Keratinocyte (primary cell): ENCODE data around the gene CISH. TPM values are rescaled to one million over a fixed set of nuclear protein-coding genes. Genes with fewer than 3 reads are reported as not detected.

Experiments used
- DNase-seq: peaks from one replicate; pipeline ENCODE4 v3.0.0-alpha.2; 2011; ENCODE audit warnings: low read depth, missing footprints, low spot score
- FAIRE-seq: peaks from 2 replicates; lab custom pipeline; 2011; peaks lifted over from hg19 to GRCh38; lab: Jason Lieb, UNC
- H2AFZ ChIP-seq: 2 replicates; pipeline ENCODE4 v1.6.0; 2012; ENCODE audit warnings: low read length, control low read depth, inconsistent platforms; ENCODE audit not compliant: control insufficient read depth
- H3K27ac ChIP-seq: 2 replicates; pipeline ENCODE4 v1.5.1; 2011; ENCODE audit warnings: low read length; ENCODE audit not compliant: control insufficient read depth, insufficient read depth
- H3K27me3 ChIP-seq: 3 replicates; pipeline ENCODE4 v1.6.0; 2011; ENCODE audit warnings: low read length; ENCODE audit not compliant: control insufficient read depth, insufficient read depth; ENCODE audit errors: extremely low read depth
- H3K36me3 ChIP-seq, 2 experiments: 2 replicates in 1 of 2; 3 replicates in 1 of 2; pipeline ENCODE4 v1.5.1; 2011; ENCODE audit warnings: low read length in 2 of 2, mild to moderate bottlenecking in 1 of 2; ENCODE audit not compliant: control insufficient read depth in 2 of 2, insufficient read depth in 2 of 2; ENCODE audit errors: extremely low read depth in 1 of 2
- H3K4me1 ChIP-seq: 3 replicates; pipeline ENCODE4 v1.5.1; 2011; ENCODE audit warnings: low read length; ENCODE audit not compliant: control insufficient read depth, insufficient read depth; ENCODE audit errors: extremely low read depth
- H3K4me2 ChIP-seq: 3 replicates; pipeline ENCODE4 v1.6.0; 2011; ENCODE audit warnings: low read depth, low read length; ENCODE audit not compliant: control insufficient read depth, insufficient read depth; ENCODE audit errors: extremely low read depth
- H3K4me3 ChIP-seq, 3 experiments: fragments of 200-600 bp in 1 of 3; sonication (generic) in 1 of 3; 2 replicates in 2 of 3; 3 replicates in 1 of 3; pipeline ENCODE4 v1.5.1; 2011 to 2016; ENCODE audit warnings: low read length in 3 of 3, mild to moderate bottlenecking in 3 of 3, control low read depth in 2 of 3, inconsistent platforms in 1 of 3, low read depth in 1 of 3, mixed read lengths in 1 of 3, mixed run types in 1 of 3, moderate library complexity in 1 of 3; ENCODE audit not compliant: control insufficient read depth in 2 of 3, insufficient read depth in 2 of 3; ENCODE audit errors: extremely low read depth in 1 of 3
- H3K79me2 ChIP-seq: 2 replicates; pipeline ENCODE4 v1.6.0; 2012; ENCODE audit warnings: low read length; ENCODE audit not compliant: control insufficient read depth, insufficient read depth
- H3K9ac ChIP-seq: 3 replicates; pipeline ENCODE4 v1.6.0; 2011; ENCODE audit warnings: low read length; ENCODE audit not compliant: control insufficient read depth, insufficient read depth; ENCODE audit errors: extremely low read depth
- H3K9me1 ChIP-seq: 3 replicates; pipeline ENCODE4 v1.6.0; 2011; ENCODE audit warnings: low read length; ENCODE audit not compliant: control insufficient read depth, insufficient read depth; ENCODE audit errors: extremely low read depth
- H3K9me3 ChIP-seq: 2 replicates; pipeline ENCODE4 v1.5.1; 2012; ENCODE audit warnings: low read depth, low read length; ENCODE audit not compliant: control insufficient read depth
- H4K20me1 ChIP-seq: 3 replicates; pipeline ENCODE4 v1.6.0; 2011; ENCODE audit warnings: low read length; ENCODE audit not compliant: control insufficient read depth, insufficient read depth; ENCODE audit errors: extremely low read depth
- CTCF ChIP-seq, 3 experiments: IDR thresholded peaks in 1 of 3; conservative IDR thresholded peaks in 1 of 3; optimal IDR thresholded peaks in 1 of 3; 2 replicates in 2 of 3; 3 replicates in 1 of 3; pipeline versions ENCODE3 to v1.5.1; 2011; ENCODE audit warnings: low read length in 3 of 3, mild to moderate bottlenecking in 3 of 3, moderate library complexity in 2 of 3, control low read depth in 1 of 3, inconsistent platforms in 1 of 3; ENCODE audit not compliant: insufficient read depth in 2 of 3; ENCODE audit errors: extremely low read depth in 1 of 3
- EZH2 ChIP-seq: IDR thresholded peaks from one replicate; pipeline ENCODE4 v1.6.1; 2012; ENCODE audit warnings: inconsistent platforms, mild to moderate bottlenecking, low read length, moderate library complexity
- dilution Hi-C: fragments of 300-500 bp; cut with MboI; formaldehyde crosslinking; loops from one replicate; pipeline ENCODE4 v1.7.0; 2020; ENCODE audit warnings: low sequenced_read_pairs; ENCODE audit not compliant: extremely low pct_ligation_motif_present
- polyA plus RNA-seq, 5 experiments: library from polyadenylated mRNA; depleted of rRNA in 3 of 5; stranded (reverse) in 3 of 5; stranded (forward) in 1 of 5; unstranded in 1 of 5; fragments of >200 nt; gene quantifications; 1 replicate in 1 of 5; 2 replicates in 3 of 5; 3 replicates in 1 of 5; pipeline versions ENCODE4 v1.2.1 to v1.2.3, GENCODE V29; 2011 to 2012; ENCODE audit warnings: missing spikeins in 2 of 5, low read depth in 1 of 5, low replicate concordance in 1 of 5

CISH gene
- polyA plus RNA-seq, 1 donor (not counting 4 experiments of a cell fraction or from before 2014, with no cell fraction given): 1.8 TPM

- no peaks in the 10 kb centered on the region for H4K20me1 ChIP-seq
- H3K79me2 ChIP-seq: peaks cover 6% of the 10 kb centered on the region
- DNase-seq (no peak), FAIRE-seq (no peak)
- no peaks in the 10 kb centered on the region for H3K27me3 ChIP-seq
- H3K4me3 ChIP-seq: no peak overlapping the region
- dilution Hi-C loops: no loop called here
- no peak overlapping the region for H3K9ac ChIP-seq
- H3K27ac ChIP-seq: no peak overlapping the region
- no peak for TF ChIP-seq EZH2
- TF ChIP-seq CTCF (optimal IDR thresholded peaks at IDR 0.05 in 1 of 3, IDR thresholded peaks at IDR 0.05 in 1 of 3, conservative IDR thresholded peaks at IDR 0.05 in 1 of 3; ENCODE audit: extremely low read depth in 1 of 3, insufficient read depth in 2 of 3, low read length in 3 of 3): no peak
- peaks cover 14 to 21% of the 10 kb centered on the region in 2 experiments for H3K36me3 ChIP-seq
- no peaks in the 10 kb centered on the region for H3K9me1 ChIP-seq
- H3K4me2 ChIP-seq: no peak overlapping the region
- no peak overlapping the region for H2AFZ ChIP-seq
- H3K4me1 ChIP-seq: peaks cover 15% of the 10 kb centered on the region
- no peaks in the 10 kb centered on the region for H3K9me3 ChIP-seq
Observed at GRCh38 chr3:50574444-50574831, 37.1 kb downstream of the CISH start.

GRCh38 chr3:50573566-50574443, 37.8 kb downstream of the CISH start:
- dilution Hi-C loops: no loop called here
- Histone ChIP-seq H3K79me2 (peaks cover 7% of the 10 kb centered on the region), H3K27me3 (no peaks in the 10 kb centered on the region), H2AFZ (no peak overlapping the region), H3K9me3 (no peaks in the 10 kb centered on the region), H3K27ac (no peak overlapping the region), H3K4me1 (peaks cover 16% of the 10 kb centered on the region), H3K36me3 (peaks cover 14 to 20% of the 10 kb centered on the region in 2 experiments), H3K4me2 (no peak overlapping the region), H3K4me3 (no peak overlapping the region), H3K9ac (no peak overlapping the region), H3K9me1 (no peaks in the 10 kb centered on the region), H4K20me1 (no peaks in the 10 kb centered on the region)
- DNase-seq: no peak
- no peak for TF ChIP-seq EZH2
- TF ChIP-seq CTCF (optimal IDR thresholded peaks at IDR 0.05 in 1 of 3, IDR thresholded peaks at IDR 0.05 in 1 of 3, conservative IDR thresholded peaks at IDR 0.05 in 1 of 3; ENCODE audit: extremely low read depth in 1 of 3, insufficient read depth in 2 of 3, low read length in 3 of 3): no peak
- FAIRE-seq: no peak
